ENCODE results near the gene PHKA2. TPM values are rescaled to one million over a fixed set of nuclear protein-coding genes. Genes with fewer than 3 reads are reported as not detected.

The PHKA2 gene, protein sequence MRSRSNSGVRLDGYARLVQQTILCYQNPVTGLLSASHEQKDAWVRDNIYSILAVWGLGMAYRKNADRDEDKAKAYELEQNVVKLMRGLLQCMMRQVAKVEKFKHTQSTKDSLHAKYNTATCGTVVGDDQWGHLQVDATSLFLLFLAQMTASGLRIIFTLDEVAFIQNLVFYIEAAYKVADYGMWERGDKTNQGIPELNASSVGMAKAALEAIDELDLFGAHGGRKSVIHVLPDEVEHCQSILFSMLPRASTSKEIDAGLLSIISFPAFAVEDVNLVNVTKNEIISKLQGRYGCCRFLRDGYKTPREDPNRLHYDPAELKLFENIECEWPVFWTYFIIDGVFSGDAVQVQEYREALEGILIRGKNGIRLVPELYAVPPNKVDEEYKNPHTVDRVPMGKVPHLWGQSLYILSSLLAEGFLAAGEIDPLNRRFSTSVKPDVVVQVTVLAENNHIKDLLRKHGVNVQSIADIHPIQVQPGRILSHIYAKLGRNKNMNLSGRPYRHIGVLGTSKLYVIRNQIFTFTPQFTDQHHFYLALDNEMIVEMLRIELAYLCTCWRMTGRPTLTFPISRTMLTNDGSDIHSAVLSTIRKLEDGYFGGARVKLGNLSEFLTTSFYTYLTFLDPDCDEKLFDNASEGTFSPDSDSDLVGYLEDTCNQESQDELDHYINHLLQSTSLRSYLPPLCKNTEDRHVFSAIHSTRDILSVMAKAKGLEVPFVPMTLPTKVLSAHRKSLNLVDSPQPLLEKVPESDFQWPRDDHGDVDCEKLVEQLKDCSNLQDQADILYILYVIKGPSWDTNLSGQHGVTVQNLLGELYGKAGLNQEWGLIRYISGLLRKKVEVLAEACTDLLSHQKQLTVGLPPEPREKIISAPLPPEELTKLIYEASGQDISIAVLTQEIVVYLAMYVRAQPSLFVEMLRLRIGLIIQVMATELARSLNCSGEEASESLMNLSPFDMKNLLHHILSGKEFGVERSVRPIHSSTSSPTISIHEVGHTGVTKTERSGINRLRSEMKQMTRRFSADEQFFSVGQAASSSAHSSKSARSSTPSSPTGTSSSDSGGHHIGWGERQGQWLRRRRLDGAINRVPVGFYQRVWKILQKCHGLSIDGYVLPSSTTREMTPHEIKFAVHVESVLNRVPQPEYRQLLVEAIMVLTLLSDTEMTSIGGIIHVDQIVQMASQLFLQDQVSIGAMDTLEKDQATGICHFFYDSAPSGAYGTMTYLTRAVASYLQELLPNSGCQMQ
- 41.5 and 43.0 TPM in 2 replicates for total RNA-seq (2022)
- Bru-seq, nascent RNA: percentile 69 among the genes with signal in this experiment
- percentile 71 among the genes with signal in this experiment for BruChase-seq, experiment 1, labeled RNA remaining after a 2-hour chase
- BruChase-seq, experiment 2, labeled RNA remaining after a 6-hour chase: percentile 71 among the genes with signal in this experiment
- long read RNA-seq, full-length matches to known transcripts: 8 of 19 reads
- long read RNA-seq, partial matches to known transcripts: 3 of 19 reads
- long read RNA-seq, other reads (novel, unspliced or antisense): 8 of 19 reads

DNA sequence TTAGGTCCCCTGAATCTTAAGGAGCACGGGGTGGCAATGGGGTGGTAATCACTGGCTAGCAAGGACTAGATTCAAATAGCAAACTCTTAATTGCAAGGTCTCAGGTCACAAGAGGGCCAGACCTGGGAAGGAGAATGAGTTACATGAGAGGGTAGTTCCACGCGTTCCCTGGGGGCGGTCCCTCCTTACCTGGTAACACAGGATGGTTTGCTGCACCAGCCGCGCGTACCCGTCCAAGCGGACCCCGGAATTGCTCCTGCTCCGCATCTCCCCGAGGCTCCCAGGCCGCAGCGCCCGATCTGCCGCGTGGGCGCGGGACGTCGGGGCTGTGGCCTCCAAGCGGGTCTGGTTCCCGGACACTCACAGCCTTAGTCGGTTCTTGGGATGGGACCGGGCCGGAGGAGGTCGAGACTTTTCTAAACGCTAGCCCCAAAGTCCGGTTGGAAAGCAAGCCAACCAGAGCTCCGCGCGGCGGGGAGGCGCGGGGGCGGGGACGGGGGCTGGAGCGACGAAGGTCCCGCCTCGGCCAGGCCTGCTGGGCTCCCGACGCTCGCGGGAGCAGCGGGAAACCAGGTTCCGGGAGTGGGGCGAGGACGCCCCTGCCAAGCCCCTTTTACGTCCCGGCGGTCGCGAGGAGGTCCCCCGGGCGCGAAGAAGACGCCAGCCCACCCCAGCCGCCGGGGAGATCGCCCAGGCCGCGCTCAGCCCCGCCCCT, at the start of gene PHKA2:
TSS of gene PHKA2 (minus strand) at position 449 of the 715 bp plus-strand sequence. CDS start at position 267, 182 bp downstream.
- POLR2A ChIA-PET: interaction anchor here (0.6 kb wide), 1 partner anchor 11 kb away, joined by 3 read pairs; no protein-coding TSS in a partner anchor
- no TSS peak for BruUV-seq (replicated peaks)

DNA sequence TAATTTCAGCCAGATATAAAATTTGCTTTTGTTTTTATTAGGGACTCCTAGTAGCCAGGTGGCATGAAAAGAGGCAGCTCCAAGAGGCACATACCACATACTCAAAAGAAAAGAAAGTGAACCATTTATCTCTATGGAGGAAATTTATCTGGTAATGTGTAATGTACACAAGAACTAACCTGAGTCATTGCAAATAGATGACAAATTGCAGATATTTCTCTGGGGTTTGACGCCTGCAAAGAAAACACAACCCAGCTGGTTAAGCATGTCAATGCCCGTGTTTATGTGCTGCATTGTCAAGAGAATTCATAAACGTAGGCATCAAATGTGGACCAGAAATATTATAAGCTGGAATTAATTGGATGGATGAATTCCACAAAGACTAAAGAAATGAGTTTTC, 46.9 kb upstream of the PHKA2 start:
- POLR2A ChIA-PET: no interaction called here
- TF ChIP-seq, protein P1, sequence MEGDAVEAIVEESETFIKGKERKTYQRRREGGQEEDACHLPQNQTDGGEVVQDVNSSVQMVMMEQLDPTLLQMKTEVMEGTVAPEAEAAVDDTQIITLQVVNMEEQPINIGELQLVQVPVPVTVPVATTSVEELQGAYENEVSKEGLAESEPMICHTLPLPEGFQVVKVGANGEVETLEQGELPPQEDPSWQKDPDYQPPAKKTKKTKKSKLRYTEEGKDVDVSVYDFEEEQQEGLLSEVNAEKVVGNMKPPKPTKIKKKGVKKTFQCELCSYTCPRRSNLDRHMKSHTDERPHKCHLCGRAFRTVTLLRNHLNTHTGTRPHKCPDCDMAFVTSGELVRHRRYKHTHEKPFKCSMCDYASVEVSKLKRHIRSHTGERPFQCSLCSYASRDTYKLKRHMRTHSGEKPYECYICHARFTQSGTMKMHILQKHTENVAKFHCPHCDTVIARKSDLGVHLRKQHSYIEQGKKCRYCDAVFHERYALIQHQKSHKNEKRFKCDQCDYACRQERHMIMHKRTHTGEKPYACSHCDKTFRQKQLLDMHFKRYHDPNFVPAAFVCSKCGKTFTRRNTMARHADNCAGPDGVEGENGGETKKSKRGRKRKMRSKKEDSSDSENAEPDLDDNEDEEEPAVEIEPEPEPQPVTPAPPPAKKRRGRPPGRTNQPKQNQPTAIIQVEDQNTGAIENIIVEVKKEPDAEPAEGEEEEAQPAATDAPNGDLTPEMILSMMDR (IDR thresholded peaks at IDR 0.05; ENCODE audit: insufficient read depth in 1 of 2, low read depth in 1 of 2, low read length in 1 of 2, severe bottlenecking in 1 of 2, unreplicated experiment in 1 of 2): no peak
- no peak for DNase-seq
- H3K36me3 Mint-ChIP-seq (ENCODE audit: insufficient read depth, unreplicated experiment): no peaks in the 10 kb centered on the region
- Histone ChIP-seq H3K4me1 (no peaks in the 10 kb centered on the region), H3K27me3 (replicated peaks; ENCODE audit: control insufficient read depth, insufficient read depth, low read length) (no peaks in the 10 kb centered on the region), H3K36me3 (ENCODE audit: control insufficient read depth, insufficient read depth, low read length) (no peaks in the 10 kb centered on the region), H3K9me3 (no peaks in the 10 kb centered on the region), H3K4me3 (ENCODE audit: low read depth, low read length) (no peak overlapping the region)
- H3K4me3 Mint-ChIP-seq (ENCODE audit: unreplicated experiment): no peak overlapping the region
- CTCF ChIA-PET: no interaction called here
- H3K27ac Mint-ChIP-seq (ENCODE audit: unreplicated experiment): no peak overlapping the region
- no peaks in the 10 kb centered on the region for H3K9me3 Mint-ChIP-seq (ENCODE audit: unreplicated experiment)
- no peaks in the 10 kb centered on the region for H3K27me3 Mint-ChIP-seq (ENCODE audit: insufficient read depth, unreplicated experiment)
- H3K4me1 Mint-ChIP-seq (ENCODE audit: low read depth, unreplicated experiment): no peaks in the 10 kb centered on the region
- BruUV-seq (replicated peaks): no TSS peak
- intact Hi-C loops (cut with micrococcal nuclease; ENCODE audit: unreplicated experiment): no loop called here

More for the DNA sequence above, at the start of gene PHKA2:
- intact Hi-C loops (cut with micrococcal nuclease; ENCODE audit: unreplicated experiment): no loop called here
- Mint-ChIP-seq H3K4me1 (ENCODE audit: low read depth, unreplicated experiment) (no peaks in the 10 kb centered on the region), H3K27me3 (ENCODE audit: insufficient read depth, unreplicated experiment) (no peaks in the 10 kb centered on the region), H3K4me3 (ENCODE audit: unreplicated experiment) (peak within 1 kb of the TSS; percentile 85), H3K36me3 (ENCODE audit: insufficient read depth, unreplicated experiment) (no peaks in the 10 kb centered on the region), H3K9me3 (ENCODE audit: unreplicated experiment) (no peaks in the 10 kb centered on the region), H3K27ac (ENCODE audit: unreplicated experiment) (peak within 1 kb of the TSS; percentile 87)
- H3K36me3 ChIP-seq (ENCODE audit: control insufficient read depth, insufficient read depth, low read length): no peaks in the 10 kb centered on the region
- H3K27me3 ChIP-seq (replicated peaks; ENCODE audit: control insufficient read depth, insufficient read depth, low read length): no peaks in the 10 kb centered on the region
- TF ChIP-seq, protein P1 (IDR thresholded peaks at IDR 0.05; ENCODE audit: insufficient read depth in 1 of 2, low read depth in 1 of 2, low read length in 1 of 2, severe bottlenecking in 1 of 2, unreplicated experiment in 1 of 2): no peak
- no peaks in the 10 kb centered on the region for H3K4me1 ChIP-seq
- H3K9me3 ChIP-seq: no peaks in the 10 kb centered on the region
- peak; percentile 44 to 70 for DNase-seq
- CTCF ChIA-PET: interaction anchor here (0.8 to 1.2 kb wide), 2 partner anchors 10 to 350 kb away, joined by 3 to 4 read pairs; no protein-coding TSS in a partner anchor
- peak within 1 kb of the TSS; percentile 70 for H3K4me3 ChIP-seq (ENCODE audit: low read depth, low read length)
